ENCODE measurements around the gene RGL1. TPM values are rescaled to one million over a fixed set of nuclear protein-coding genes. Genes with fewer than 3 reads are reported as not detected.
"Not testable (repeated sequence)": the region's sequence is repeated elsewhere in the genome, so short reads cannot be mapped to it uniquely, and the experiment has no call there.

RGL1 gene
- total RNA-seq, 1 donor from 2014 or later: 20.9 TPM

- no peak for TF ChIP-seq CTCF (IDR thresholded peaks at IDR 0.05)
- peaks cover 27% of the 10 kb centered on the region for H3K9me3 Mint-ChIP-seq (ENCODE audit: low read depth)
- no peaks in the 10 kb centered on the region for H3K27me3 Mint-ChIP-seq (ENCODE audit: low read depth)
- H3K36me3 Mint-ChIP-seq (ENCODE audit: low read depth): peaks cover 8% of the 10 kb centered on the region
- H3K4me3 Mint-ChIP-seq (ENCODE audit: unreplicated experiment): no peak overlapping the region
- H3K4me1 Mint-ChIP-seq (ENCODE audit: low read depth): peaks cover 10% of the 10 kb centered on the region
- no peak for DNase-seq (ENCODE audit: low spot score)
- H3K27ac Mint-ChIP-seq (ENCODE audit: unreplicated experiment): no peak overlapping the region
These were observed 43.0 kb upstream of the RGL1 start for GRCh38 chr1:183761871-183762270.

- H3K27me3 Mint-ChIP-seq (ENCODE audit: low read depth); DNase-seq (ENCODE audit: low spot score); H3K27ac Mint-ChIP-seq (ENCODE audit: unreplicated experiment); H3K4me1 Mint-ChIP-seq (ENCODE audit: low read depth); H3K36me3 Mint-ChIP-seq (ENCODE audit: low read depth); H3K4me3 Mint-ChIP-seq (ENCODE audit: unreplicated experiment): not testable (repeated sequence)
- H3K9me3 Mint-ChIP-seq (ENCODE audit: low read depth): peaks cover 27% of the 10 kb centered on the region
These were observed 42.1 kb upstream of the RGL1 start for GRCh38 chr1:183762856-183763255.

GRCh38 chr1:183764981-183765380 is 39.9 kb upstream of the RGL1 start:
- no peaks in the 10 kb centered on the region for H3K27me3 Mint-ChIP-seq (ENCODE audit: low read depth)
- no peak for TF ChIP-seq CTCF (IDR thresholded peaks at IDR 0.05)
- H3K9me3 Mint-ChIP-seq (ENCODE audit: low read depth): peaks cover 28% of the 10 kb centered on the region
- no peak overlapping the region for H3K4me3 Mint-ChIP-seq (ENCODE audit: unreplicated experiment)
- H3K36me3 Mint-ChIP-seq (ENCODE audit: low read depth): peaks cover 8% of the 10 kb centered on the region
- no peak overlapping the region for H3K27ac Mint-ChIP-seq (ENCODE audit: unreplicated experiment)
- DNase-seq (ENCODE audit: low spot score): no peak
- H3K4me1 Mint-ChIP-seq (ENCODE audit: low read depth): no peaks in the 10 kb centered on the region

- Mint-ChIP-seq H3K4me3 (ENCODE audit: unreplicated experiment) (no peak overlapping the region), H3K27me3 (ENCODE audit: low read depth) (no peaks in the 10 kb centered on the region), H3K27ac (ENCODE audit: unreplicated experiment) (no peak overlapping the region), H3K36me3 (ENCODE audit: low read depth) (peaks cover 12% of the 10 kb centered on the region), H3K4me1 (ENCODE audit: low read depth) (no peaks in the 10 kb centered on the region), H3K9me3 (ENCODE audit: low read depth) (peaks cover 13% of the 10 kb centered on the region)
- DNase-seq (ENCODE audit: low spot score): no peak
- TF ChIP-seq CTCF (IDR thresholded peaks at IDR 0.05): no peak
These were observed 34.7 kb upstream of the RGL1 start for GRCh38 chr1:183769956-183770815.

GRCh38 chr1:183770816-183771128 is 34.1 kb upstream of the RGL1 start:
- Mint-ChIP-seq H3K36me3 (ENCODE audit: low read depth) (peaks cover 12% of the 10 kb centered on the region), H3K9me3 (ENCODE audit: low read depth) (peaks cover 16% of the 10 kb centered on the region), H3K4me1 (ENCODE audit: low read depth) (no peaks in the 10 kb centered on the region), H3K27ac (ENCODE audit: unreplicated experiment) (no peak overlapping the region), H3K4me3 (ENCODE audit: unreplicated experiment) (no peak overlapping the region), H3K27me3 (ENCODE audit: low read depth) (no peaks in the 10 kb centered on the region)
- no peak for TF ChIP-seq CTCF (IDR thresholded peaks at IDR 0.05)
- no peak for DNase-seq (ENCODE audit: low spot score)

Measured in chondrocyte (in vitro differentiated cells).